Measurements from ENCODE around the gene GADL1.

DNA sequence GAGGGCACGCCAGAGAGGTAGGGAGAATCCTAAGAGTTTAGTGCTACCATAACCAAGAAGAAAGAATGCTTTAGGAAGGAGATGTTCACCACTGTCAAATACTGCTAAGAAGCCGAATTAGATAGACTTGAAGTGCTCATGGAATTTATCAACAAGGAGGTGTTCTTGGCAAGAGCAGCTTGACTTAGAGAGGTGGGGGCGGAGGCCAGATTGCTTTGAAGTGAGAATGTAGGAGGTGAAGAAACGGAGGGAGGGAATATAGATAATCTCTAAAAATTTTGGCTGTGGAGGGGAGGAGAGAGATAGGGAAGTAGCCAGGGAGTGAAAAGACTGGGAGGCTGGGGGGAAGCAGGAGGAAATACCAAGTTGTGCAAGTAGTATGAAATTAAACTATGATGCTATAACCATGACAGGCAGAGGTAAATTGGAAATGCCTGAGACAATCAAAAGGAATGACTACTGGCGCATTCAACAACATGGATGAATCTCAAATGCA is 35.5 kb downstream of the GADL1 start:
- TF ChIP-seq, protein P1, sequence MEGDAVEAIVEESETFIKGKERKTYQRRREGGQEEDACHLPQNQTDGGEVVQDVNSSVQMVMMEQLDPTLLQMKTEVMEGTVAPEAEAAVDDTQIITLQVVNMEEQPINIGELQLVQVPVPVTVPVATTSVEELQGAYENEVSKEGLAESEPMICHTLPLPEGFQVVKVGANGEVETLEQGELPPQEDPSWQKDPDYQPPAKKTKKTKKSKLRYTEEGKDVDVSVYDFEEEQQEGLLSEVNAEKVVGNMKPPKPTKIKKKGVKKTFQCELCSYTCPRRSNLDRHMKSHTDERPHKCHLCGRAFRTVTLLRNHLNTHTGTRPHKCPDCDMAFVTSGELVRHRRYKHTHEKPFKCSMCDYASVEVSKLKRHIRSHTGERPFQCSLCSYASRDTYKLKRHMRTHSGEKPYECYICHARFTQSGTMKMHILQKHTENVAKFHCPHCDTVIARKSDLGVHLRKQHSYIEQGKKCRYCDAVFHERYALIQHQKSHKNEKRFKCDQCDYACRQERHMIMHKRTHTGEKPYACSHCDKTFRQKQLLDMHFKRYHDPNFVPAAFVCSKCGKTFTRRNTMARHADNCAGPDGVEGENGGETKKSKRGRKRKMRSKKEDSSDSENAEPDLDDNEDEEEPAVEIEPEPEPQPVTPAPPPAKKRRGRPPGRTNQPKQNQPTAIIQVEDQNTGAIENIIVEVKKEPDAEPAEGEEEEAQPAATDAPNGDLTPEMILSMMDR (IDR thresholded peaks at IDR 0.05), result no peak
- no peak for TF ChIP-seq POLR2A (IDR thresholded peaks at IDR 0.05)
